ENCODE data around the gene SUGP2. TPM values are rescaled to one million over a fixed set of nuclear protein-coding genes. Genes with fewer than 3 reads are reported as not detected.
"Not testable (repeated sequence)": the region's sequence is repeated elsewhere in the genome, so short reads cannot be mapped to it uniquely, and the experiment has no call there.

Gene SUGP2
- total RNA-seq, 1 experiment from 2014 or later: 39.1 TPM

- DNase-seq (ENCODE audit: low read depth): no peak
These were observed 216 bp downstream of the SUGP2 start for GRCh38 chr19:19033176-19033425.

GRCh38 chr19:19032420-19033175 lies 719 bp downstream of the SUGP2 start:
- DNase-seq (ENCODE audit: low read depth): peak; percentile 47

GRCh38 chr19:19031891-19032290 lies 1.4 kb downstream of the SUGP2 start:
- no peak for DNase-seq (ENCODE audit: low read depth)

GRCh38 chr19:19028526-19028925 lies 4.8 kb downstream of the SUGP2 start:
- DNase-seq (ENCODE audit: low read depth): no peak

- DNase-seq (ENCODE audit: low read depth): no peak
These were observed 6.1 kb downstream of the SUGP2 start for GRCh38 chr19:19027228-19027627.

- no peak for DNase-seq (ENCODE audit: low read depth)
These were observed 6.9 kb downstream of the SUGP2 start for GRCh38 chr19:19026299-19026971.

GRCh38 chr19:19025861-19026260 lies 7.5 kb downstream of the SUGP2 start:
- no peak for DNase-seq (ENCODE audit: low read depth)

- not testable (repeated sequence) for DNase-seq (ENCODE audit: low read depth)
These were observed 9.9 kb downstream of the SUGP2 start for GRCh38 chr19:19023376-19023775.

GRCh38 chr19:19022380-19022961 lies 10.8 kb downstream of the SUGP2 start:
- no peak for DNase-seq (ENCODE audit: low read depth)

GRCh38 chr19:19021115-19021514 lies 12.2 kb downstream of the SUGP2 start:
- peak; percentile 10 for DNase-seq (ENCODE audit: low read depth)

GRCh38 chr19:19010551-19010950 lies 22.8 kb downstream of the SUGP2 start:
- no peak for DNase-seq (ENCODE audit: low read depth)

GRCh38 chr19:19009951-19010350 lies 23.4 kb downstream of the SUGP2 start:
- no peak for DNase-seq (ENCODE audit: low read depth)

- no peak for DNase-seq (ENCODE audit: low read depth)
These were observed 27.1 kb downstream of the SUGP2 start for GRCh38 chr19:19006213-19006612.

GRCh38 chr19:19004144-19004543 lies 29.2 kb downstream of the SUGP2 start:
- DNase-seq (ENCODE audit: low read depth): no peak

- no peak for DNase-seq (ENCODE audit: low read depth)
These were observed 33.3 kb downstream of the SUGP2 start for GRCh38 chr19:18999896-19000620.

- DNase-seq (ENCODE audit: low read depth): peak; percentile 24
These were observed 34.1 kb downstream of the SUGP2 start for GRCh38 chr19:18999016-18999758.

- no peak for DNase-seq (ENCODE audit: low read depth)
These were observed 35.0 kb downstream of the SUGP2 start for GRCh38 chr19:18998276-18998675.

- DNase-seq (ENCODE audit: low read depth): no peak
These were observed 36.4 kb downstream of the SUGP2 start for GRCh38 chr19:18996796-18997394.

- DNase-seq (ENCODE audit: low read depth): no peak
These were observed 37.0 kb downstream of the SUGP2 start for GRCh38 chr19:18996351-18996750.

GRCh38 chr19:18995804-18996241 lies 37.5 kb downstream of the SUGP2 start:
- peak; percentile 71 for DNase-seq (ENCODE audit: low read depth)

- no peak for DNase-seq (ENCODE audit: low read depth)
These were observed 40.2 kb downstream of the SUGP2 start for GRCh38 chr19:18993115-18993514.
